RWPE1 (cell line): Measurements from ENCODE around the gene DGKI.

Source experiments
- CTCF ChIA-PET: fragments of 350-600 bp; sonication (Branson Sonifier 250); formaldehyde crosslinking; extraction: SDS; loops from one replicate; lab custom pipeline; 2021; lab: Yijun Ruan, JAX
- POLR2A ChIA-PET: fragments of 400-600 bp; formaldehyde crosslinking; extraction: SDS; loops from one replicate; lab custom pipeline; 2020; ENCODE audit warnings: antibody characterized with exemption; ENCODE audit not compliant: low non-redundant PET; lab: Yijun Ruan, JAX
- DNase-seq: peaks from one replicate; pipeline ENCODE4 v3.0.0; 2012; ENCODE audit warnings: low spot score
- H3K27ac ChIP-seq: fragments of 450-650 bp; 2 replicates; pipeline ENCODE4 v1.5.1; 2017
- CTCF ChIP-seq: fragments of 450-650 bp; conservative IDR thresholded peaks from 2 replicates; pipeline ENCODE4 v1.5.1; 2017; ENCODE audit warnings: low read depth, mild to moderate bottlenecking

Gene DGKI

GRCh38 chr7:137753948-137754851 lies 92.6 kb downstream of the DGKI start:
- CTCF ChIA-PET, result no interaction called here
- TF ChIP-seq CTCF, result no peak
- no peak overlapping the region for H3K27ac ChIP-seq
- POLR2A ChIA-PET, result no interaction called here
- no peak for DNase-seq

GRCh38 chr7:137753575-137753947 lies 93.2 kb downstream of the DGKI start:
- no peak overlapping the region for H3K27ac ChIP-seq
- DNase-seq, result no peak
- POLR2A ChIA-PET, result no interaction called here
- no peak for TF ChIP-seq CTCF
- CTCF ChIA-PET, result no interaction called here

GRCh38 chr7:137753067-137753466 lies 93.7 kb downstream of the DGKI start:
- no peak overlapping the region for H3K27ac ChIP-seq
- ChIA-PET POLR2A (no interaction called here), CTCF (no interaction called here)
- TF ChIP-seq CTCF, result no peak
- no peak for DNase-seq

GRCh38 chr7:137751361-137752009 lies 95.3 kb downstream of the DGKI start:
- POLR2A ChIA-PET, result no interaction called here
- no peak for DNase-seq
- no peak overlapping the region for H3K27ac ChIP-seq
- CTCF ChIA-PET, result interaction anchor here (0.7 kb wide), 1 partner anchor 26 kb away, joined by 3 read pairs; no protein-coding TSS in a partner anchor
- TF ChIP-seq CTCF, result no peak

GRCh38 chr7:137747359-137748031 lies 99.3 kb downstream of the DGKI start:
- H3K27ac ChIP-seq, result no peak overlapping the region
- DNase-seq, result no peak
- POLR2A ChIA-PET, result no interaction called here
- TF ChIP-seq CTCF, result no peak
- CTCF ChIA-PET, result no interaction called here

GRCh38 chr7:137743021-137743420 lies 103.8 kb downstream of the DGKI start:
- no peak overlapping the region for H3K27ac ChIP-seq
- no peak for DNase-seq
- ChIA-PET CTCF (no interaction called here), POLR2A (no interaction called here)
- TF ChIP-seq CTCF, result no peak
